Activated naive CD4-positive, alpha-beta T cell treated with Interleukin-2 at 50 U/mL for 16 hours (primary cell): ENCODE measurements around the gene NUDT6.

Source experiments
- DNase-seq: peaks from one replicate; pipeline ENCODE4 v3.0.0-alpha.2; 2020

Gene NUDT6

GRCh38 chr4:122914292-122914904, 8.0 kb downstream of the NUDT6 start:
- peak; percentile 5 for DNase-seq

DNA sequence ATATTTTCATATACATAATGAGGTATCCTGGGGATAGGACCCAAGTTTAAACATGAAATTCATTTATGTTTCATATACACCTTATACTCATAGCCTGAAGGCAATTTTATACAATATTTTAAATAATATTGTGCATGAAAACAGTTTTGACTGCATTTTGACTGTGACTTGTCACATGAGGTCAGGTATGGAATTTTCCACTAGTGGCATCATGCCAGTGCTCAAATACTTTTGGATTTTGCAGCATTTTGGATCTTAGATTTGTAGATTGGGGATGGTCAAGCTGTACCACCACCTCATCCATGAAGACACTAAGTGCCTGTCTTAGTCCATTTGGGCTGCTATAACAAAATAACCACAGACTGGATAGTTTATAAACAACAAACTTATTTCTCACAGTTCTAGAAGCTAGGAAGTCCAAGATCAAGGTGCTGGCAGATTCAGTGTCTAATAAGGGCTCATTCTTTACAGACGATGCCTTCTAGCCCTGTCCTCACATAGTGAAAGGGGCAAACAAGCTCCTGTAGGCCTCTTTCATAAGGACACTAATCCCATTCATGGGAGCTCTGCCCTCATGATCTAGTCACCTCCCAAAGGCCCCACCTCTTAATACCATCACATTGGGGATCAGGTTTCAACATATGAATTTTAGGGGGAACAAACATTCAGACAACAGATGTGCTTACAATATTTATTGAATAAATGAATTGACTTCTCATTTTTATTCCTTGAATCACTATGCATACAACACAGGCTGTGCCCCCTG, 9.4 kb downstream of the NUDT6 start:
- DNase-seq = no peak

GRCh38 chr4:122911588-122911987, 10.8 kb downstream of the NUDT6 start:
- DNase-seq = no peak

DNA sequence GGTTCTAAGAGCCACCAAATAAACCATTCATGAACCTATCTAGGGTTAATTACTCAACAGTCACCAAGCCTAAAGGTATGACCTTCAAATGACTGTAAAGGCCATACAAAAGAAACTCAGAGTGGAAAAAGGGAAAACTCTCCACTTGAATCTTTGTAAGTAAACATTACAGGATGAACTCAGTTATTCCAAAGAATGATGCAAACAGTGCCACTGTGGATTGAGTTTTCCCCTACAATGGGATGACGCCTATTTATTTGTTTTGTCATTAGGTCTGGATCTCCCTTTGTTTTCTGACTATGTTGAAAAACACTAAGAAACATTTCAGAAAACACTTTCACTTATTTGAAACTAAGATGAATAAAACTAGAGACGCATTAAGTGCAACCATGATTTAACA, 12.7 kb downstream of the NUDT6 start:
- no peak for DNase-seq

DNA sequence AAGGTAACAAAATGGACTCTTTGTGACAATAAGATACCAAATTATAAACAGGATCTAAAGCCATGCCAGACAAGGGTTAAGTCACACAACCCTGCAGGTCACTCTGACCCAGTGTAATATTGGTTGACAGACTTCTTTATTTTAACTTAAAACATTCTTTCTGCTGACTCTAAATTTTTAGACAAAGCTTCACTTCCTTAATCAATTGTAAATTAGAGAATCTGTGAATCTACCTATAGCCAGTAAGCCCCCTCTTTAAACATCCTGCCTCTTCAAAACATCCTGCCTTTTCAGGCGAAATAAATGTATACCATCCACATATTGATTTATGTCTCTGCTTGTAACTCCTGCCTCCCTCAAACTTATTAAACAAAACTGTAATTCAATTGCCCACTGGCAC, 14.2 kb downstream of the NUDT6 start:
- DNase-seq = no peak

GRCh38 chr4:122906859-122907305, 15.5 kb downstream of the NUDT6 start:
- no peak for DNase-seq

- no peak for DNase-seq
Measured at GRCh38 chr4:122903766-122904288, 18.6 kb downstream of the NUDT6 start.

GRCh38 chr4:122901247-122902010, 21.0 kb downstream of the NUDT6 start:
- no peak for DNase-seq

GRCh38 chr4:122900314-122900713, 22.1 kb downstream of the NUDT6 start:
- no peak for DNase-seq

- no peak for DNase-seq
Measured at GRCh38 chr4:122899682-122900081, 22.7 kb downstream of the NUDT6 start.

- no peak for DNase-seq
Measured at GRCh38 chr4:122898370-122899150, 23.8 kb downstream of the NUDT6 start.

- no peak for DNase-seq
Measured at GRCh38 chr4:122896270-122896669, 26.1 kb downstream of the NUDT6 start.

- DNase-seq = no peak
Measured at GRCh38 chr4:122895336-122895995, 26.9 kb downstream of the NUDT6 start.

GRCh38 chr4:122894827-122895226, 27.6 kb downstream of the NUDT6 start:
- DNase-seq = no peak

GRCh38 chr4:122890147-122890795, 32.1 kb downstream of the NUDT6 start:
- no peak for DNase-seq

DNA sequence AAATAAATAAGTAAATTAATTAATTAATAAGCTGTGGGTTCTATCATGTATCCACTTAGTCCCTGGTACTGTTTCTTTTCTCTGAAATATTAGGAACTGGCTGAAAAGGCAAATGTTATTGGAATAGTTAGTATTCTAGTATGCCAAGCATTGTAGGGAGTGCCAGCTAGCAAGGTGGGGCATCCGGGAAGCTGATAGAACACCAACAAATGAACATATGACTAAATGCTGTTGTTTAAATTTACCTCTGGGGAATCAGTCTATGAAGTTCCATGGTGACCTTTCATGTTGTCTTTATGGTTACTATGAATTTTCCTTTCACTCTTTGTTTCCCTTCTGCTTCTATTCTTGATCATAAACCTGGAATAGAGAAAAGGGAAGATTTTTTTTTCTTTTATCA, 32.7 kb downstream of the NUDT6 start:
- no peak for DNase-seq

DNA sequence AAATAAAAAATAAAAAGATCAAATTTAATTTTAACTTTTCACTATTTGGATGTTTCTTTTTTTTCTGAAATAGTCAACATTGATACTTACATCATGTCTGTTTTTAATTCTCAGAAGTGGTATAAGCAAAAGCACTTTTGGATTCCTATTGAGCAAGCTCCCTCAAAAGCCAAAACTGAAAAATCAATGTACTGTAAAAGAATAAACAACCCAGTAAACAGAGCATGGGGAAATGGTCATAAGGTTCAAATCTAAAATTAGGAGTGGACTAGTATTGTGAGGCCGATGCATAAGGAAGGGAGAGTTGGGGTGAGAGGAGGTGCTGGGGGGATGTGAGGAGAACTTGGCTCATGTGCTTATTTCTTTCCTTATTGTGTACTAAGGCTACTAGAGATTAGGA, 37.9 kb downstream of the NUDT6 start:
- DNase-seq = no peak

GRCh38 chr4:122882857-122883735, 39.3 kb downstream of the NUDT6 start:
- DNase-seq = no peak

DNA sequence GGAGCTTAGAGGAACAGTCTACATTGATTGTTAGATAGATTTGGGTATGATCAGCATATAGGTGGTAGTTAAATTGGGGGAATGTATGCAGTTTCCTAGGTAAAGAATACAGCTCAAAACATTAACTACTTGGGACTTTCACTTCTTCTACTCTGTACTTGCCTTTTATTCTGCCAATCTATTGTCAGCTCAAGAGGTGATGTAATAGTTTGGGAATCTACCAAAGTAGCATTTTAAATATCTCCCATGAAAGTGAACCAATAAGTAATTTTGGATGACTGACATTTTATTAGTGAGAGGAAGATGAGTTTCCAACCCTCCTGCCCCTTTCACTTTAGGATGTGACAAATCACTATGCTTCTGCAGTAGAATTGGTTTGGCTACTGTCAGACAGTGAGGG, 43.4 kb downstream of the NUDT6 start:
- no peak for DNase-seq

GRCh38 chr4:122876456-122876855, 45.9 kb downstream of the NUDT6 start:
- DNase-seq = no peak

GRCh38 chr4:122875949-122876348, 46.4 kb downstream of the NUDT6 start:
- no peak for DNase-seq
